Esophagus muscularis mucosa (tissue), 4 donors: ENCODE data around the gene IL12RB1.

Source experiments
- CTCF ChIP-seq, 3 experiments: fragments of 200-600 bp in 2 of 3; fragments of 450-650 bp in 1 of 3; sonication (generic) in 2 of 3; IDR thresholded peaks; one replicate each; pipeline ENCODE4 v1.5.1; 2017 to 2019; ENCODE audit warnings: antibody characterized with exemption in 3 of 3, mild to moderate bottlenecking in 2 of 3, moderate library complexity in 1 of 3
- EP300 ChIP-seq: sonication (generic); formaldehyde crosslinking; IDR thresholded peaks from one replicate; pipeline ENCODE4 v1.6.1; 2017; ENCODE audit warnings: antibody characterized with exemption
- POLR2A ChIP-seq: fragments of 450-650 bp; IDR thresholded peaks from one replicate; pipeline ENCODE4 v1.6.1; 2017; ENCODE audit warnings: antibody characterized with exemption, moderate library complexity, mild to moderate bottlenecking, low read depth
- POLR2AphosphoS5 ChIP-seq, 2 donors: sonication (generic); formaldehyde crosslinking; IDR thresholded peaks; one replicate each; pipeline ENCODE4 v1.6.1; 2017; ENCODE audit warnings: antibody characterized with exemption in 2 of 2

- TF ChIP-seq EP300 (no peak), CTCF (IDR thresholded peaks at IDR 0.05) (no peak), POLR2A (no peak), POLR2AphosphoS5 (IDR thresholded peaks at IDR 0.05) (no peak)
Measured at GRCh38 chr19:18062028-18062427, 24.7 kb downstream of the IL12RB1 start.
